HG02763 (cell line): ENCODE results near the gene PRAC2.

ENCODE experiments used
- ATAC-seq: cut with Tn5 transposase; IDR thresholded peaks from one replicate; pipeline ENCODE4 v1.9.1; 2021; ENCODE audit warnings: mild to moderate bottlenecking, moderate library complexity; ENCODE audit not compliant: unreplicated experiment

PRAC2 gene

GRCh38 chr17:48733632-48734328, 10.8 kb downstream of the PRAC2 start:
- ATAC-seq: no peak

GRCh38 chr17:48734333-48735061, 11.5 kb downstream of the PRAC2 start:
- no peak for ATAC-seq

GRCh38 chr17:48735062-48735351, 12.0 kb downstream of the PRAC2 start:
- no peak for ATAC-seq

- no peak for ATAC-seq
These were observed 14.5 kb downstream of the PRAC2 start for GRCh38 chr17:48737330-48738043.

GRCh38 chr17:48738424-48738802, 15.4 kb downstream of the PRAC2 start:
- no peak for ATAC-seq

- no peak for ATAC-seq
These were observed 16.0 kb downstream of the PRAC2 start for GRCh38 chr17:48738803-48739526.

GRCh38 chr17:48740537-48740936, 17.6 kb downstream of the PRAC2 start:
- ATAC-seq: no peak

- no peak for ATAC-seq
These were observed 22.6 kb downstream of the PRAC2 start for GRCh38 chr17:48745381-48746275.

- no peak for ATAC-seq
These were observed 24.0 kb downstream of the PRAC2 start for GRCh38 chr17:48746916-48747444.

GRCh38 chr17:48747445-48748363, 24.7 kb downstream of the PRAC2 start:
- ATAC-seq: no peak

GRCh38 chr17:48748718-48749566, 26.0 kb downstream of the PRAC2 start:
- no peak for ATAC-seq

GRCh38 chr17:48749621-48750553, 26.9 kb downstream of the PRAC2 start:
- no peak for ATAC-seq

GRCh38 chr17:48751172-48751571, 28.2 kb downstream of the PRAC2 start:
- no peak for ATAC-seq

GRCh38 chr17:48751733-48752398, 28.9 kb downstream of the PRAC2 start:
- no peak for ATAC-seq

- ATAC-seq: no peak
These were observed 29.7 kb downstream of the PRAC2 start for GRCh38 chr17:48752399-48753288.
